Fibroblast of upper back skin (primary cell): ENCODE measurements around the gene STK39.
"Not testable (repeated sequence)": the region's sequence is repeated elsewhere in the genome, so short reads cannot be mapped to it uniquely, and the experiment has no call there.

Source experiments
- DNase-seq: peaks from one replicate; pipeline ENCODE4 v3.0.0-alpha.2; 2013

STK39 gene

DNA sequence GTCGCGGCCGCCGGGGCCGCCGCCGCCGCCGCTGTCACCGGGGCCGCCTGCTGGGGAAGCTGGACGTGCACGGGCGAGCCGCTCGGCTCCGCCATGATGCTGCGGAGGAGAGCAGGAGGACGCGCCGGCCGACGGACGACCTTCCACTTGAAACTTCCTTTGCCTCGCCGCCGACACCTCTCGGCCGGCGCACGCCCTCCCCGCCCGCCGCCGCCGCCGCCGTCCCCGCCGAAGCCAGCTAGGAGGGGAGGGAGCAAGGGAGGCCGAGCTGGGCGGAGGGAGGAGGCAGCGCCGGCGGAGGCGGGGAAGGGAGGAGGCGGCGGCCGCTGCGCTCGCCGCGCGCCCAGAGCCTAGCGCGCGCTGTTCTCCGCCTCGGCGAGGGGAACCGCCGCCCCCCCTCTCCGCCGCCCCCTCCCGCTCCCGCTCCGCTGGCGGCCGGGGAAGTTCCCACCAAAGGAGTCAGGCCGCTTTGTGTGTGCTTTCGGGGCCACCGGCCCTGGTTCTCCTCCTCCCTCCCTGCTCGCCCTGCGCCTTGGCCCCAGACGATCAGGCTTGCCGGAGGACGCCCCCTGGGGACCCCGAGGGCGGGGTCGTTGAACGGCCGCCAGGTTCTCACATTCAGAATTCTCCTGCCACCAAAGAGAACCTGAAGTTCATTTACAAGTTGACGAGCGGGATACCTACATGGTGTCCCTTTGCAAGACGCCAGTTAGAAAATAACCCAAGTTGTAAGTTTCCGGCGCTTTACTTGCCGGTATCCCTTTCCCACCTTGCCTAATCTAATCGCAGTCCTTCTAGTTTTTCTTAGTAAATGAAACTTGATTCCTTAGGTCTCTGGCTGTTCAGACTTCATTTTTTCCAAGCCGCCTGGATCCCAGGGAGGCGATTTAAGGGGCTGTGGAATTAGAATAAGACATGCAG is at the start of gene STK39:
Gene STK39, minus strand, starts transcription at position 255 of the 921 bp plus-strand sequence. Its CDS starts 160 bp downstream, at position 95.
- peak; percentile 74 for DNase-seq

- DNase-seq, result no peak
Measured at GRCh38 chr2:168295051-168295450, 47.7 kb upstream of the STK39 start.

DNA sequence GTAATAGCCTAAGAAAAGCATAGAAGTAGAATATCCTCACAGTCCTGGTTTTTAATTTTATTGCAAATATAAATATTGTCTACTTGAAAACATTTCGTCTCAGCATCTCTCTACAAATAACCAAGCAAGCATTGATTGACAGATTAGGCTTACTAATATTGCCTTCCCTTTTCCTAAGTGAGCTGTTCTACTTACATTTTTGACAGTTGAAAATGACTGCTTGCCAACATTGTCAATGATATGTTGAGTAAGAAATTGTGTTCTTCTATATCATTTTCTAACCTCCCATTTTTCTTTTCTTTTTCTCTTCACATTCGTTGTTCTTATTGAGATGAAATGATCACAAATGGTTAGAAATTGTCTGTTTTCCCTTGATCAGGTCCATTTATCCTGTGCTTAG is 47.0 kb upstream of the STK39 start:
- DNase-seq, result no peak

DNA sequence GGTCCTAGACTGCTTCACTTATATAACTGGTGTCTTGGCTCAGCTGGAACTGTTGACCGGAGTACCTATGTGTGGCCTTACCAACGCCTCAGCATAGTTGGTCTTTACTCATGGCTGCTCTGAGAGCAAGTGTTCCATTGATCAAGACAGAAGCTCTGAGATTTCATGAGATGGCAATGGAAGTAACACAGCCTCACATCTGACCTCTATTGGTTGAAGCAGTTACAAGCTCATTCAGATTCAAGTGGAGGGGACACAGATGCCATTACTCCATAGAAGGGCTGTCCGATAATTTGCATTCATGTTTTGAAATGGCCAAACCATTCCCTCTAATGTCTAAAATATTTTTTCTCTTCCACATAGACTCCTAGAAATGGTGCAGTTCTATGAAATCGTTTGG is 46.4 kb upstream of the STK39 start:
- no peak for DNase-seq

GRCh38 chr2:168290391-168290790 is 43.0 kb upstream of the STK39 start:
- DNase-seq, result no peak

DNA sequence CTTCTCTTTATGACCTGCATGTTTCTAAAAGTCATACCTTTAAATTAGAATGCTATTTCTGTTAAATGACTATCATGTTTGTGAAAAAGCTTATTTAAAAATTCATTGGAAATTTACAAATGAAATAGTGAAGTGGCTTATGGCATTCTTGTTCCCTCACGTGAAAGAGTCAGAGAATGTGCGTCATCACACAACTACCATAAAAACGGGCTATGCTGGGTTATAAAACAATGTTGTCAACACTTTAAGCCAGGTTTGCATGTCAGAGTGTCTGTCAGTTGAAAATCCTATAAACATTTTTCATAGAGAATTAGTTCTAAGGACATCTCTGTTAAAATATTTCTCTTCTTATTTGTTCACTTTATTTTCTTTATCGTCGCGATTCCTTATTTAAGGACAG is 42.5 kb upstream of the STK39 start:
- no peak for DNase-seq

- no peak for DNase-seq
Measured at GRCh38 chr2:168286535-168286934, 39.1 kb upstream of the STK39 start.

- DNase-seq, result peak; percentile 21
Measured at GRCh38 chr2:168278424-168278888, 31.1 kb upstream of the STK39 start.

- DNase-seq, result no peak
Measured at GRCh38 chr2:168277276-168277675, 29.9 kb upstream of the STK39 start.

DNA sequence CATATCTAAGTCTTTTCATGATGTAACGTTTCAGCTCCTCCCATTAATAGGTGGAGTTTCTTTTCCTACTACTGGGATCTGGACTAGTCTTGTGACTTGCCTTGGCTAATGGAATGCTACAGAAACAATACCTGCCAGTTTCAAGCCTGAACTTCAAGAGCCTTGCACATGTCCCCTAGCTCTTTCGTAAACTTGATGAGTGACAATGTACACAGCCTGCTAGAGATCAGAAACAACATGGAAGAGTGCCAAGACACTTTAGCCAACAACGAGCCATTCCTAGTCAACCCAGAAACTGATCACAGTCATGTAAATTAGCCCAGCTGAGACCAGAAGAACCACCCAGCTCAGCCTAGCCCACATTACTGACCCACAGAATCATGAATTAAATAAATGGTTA is 24.8 kb upstream of the STK39 start:
- DNase-seq, result no peak

GRCh38 chr2:168262926-168263325 is 15.5 kb upstream of the STK39 start:
- not testable (repeated sequence) for DNase-seq

- no peak for DNase-seq
Measured at GRCh38 chr2:168256448-168256847, 9.1 kb upstream of the STK39 start.

- no peak for DNase-seq
Measured at GRCh38 chr2:168255866-168256265, 8.5 kb upstream of the STK39 start.

- no peak for DNase-seq
Measured at GRCh38 chr2:168255103-168255502, 7.7 kb upstream of the STK39 start.

DNA sequence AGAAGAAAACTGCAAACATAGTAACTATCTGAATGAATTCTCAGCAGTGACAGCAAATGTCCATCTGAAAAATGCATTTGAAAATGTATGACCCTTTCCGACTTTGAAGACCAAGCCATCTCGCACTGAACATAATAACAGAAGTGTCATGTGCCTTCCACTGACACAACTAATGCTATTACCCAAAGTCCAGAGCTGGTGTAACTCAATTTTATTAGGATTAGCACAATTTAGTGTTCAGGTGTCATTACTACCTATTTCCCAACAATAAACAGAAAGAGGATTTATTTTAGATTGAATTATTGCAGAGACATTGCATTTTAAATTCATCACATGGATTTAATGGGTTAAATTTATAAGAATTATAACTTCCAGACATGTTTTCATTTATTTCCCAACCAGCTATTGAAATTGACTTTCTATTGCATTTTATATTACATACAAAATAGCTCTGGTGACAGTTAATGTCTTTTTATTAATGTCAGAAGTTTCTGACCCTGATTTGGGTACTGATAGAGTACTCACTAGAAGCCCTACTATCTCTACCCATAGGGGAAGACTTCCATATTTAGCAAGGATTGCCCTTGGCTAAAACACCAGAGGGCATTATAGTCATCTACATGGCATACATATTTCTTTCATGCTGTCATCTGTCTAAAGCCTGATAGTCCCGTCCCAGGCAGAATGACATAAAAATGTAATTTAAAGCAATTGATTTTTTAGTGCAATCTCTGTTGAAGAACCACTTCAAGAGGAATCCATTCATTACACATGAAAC is 7.0 kb upstream of the STK39 start:
- peak; percentile 43 for DNase-seq

- no peak for DNase-seq
Measured at GRCh38 chr2:168253379-168253778, 6.0 kb upstream of the STK39 start.

DNA sequence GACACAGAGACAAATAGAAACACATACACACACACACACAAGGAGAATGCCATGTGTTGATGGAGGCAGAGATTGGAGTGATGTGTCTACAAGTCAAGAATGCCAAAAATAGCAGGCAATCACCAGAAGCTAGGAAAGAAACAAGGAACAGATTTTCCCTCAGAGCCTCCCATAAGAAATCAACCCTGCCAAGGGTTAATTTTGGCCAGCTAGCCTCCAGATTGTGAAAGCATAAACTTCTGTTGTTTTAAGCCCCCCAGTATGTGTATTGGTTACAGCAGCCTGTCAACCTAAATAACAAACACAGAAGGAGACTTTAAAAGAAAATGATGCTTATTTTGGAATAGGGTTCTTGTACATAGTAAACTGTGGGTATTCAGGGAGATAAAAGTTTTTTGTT is 5.6 kb upstream of the STK39 start:
- no peak for DNase-seq

DNA sequence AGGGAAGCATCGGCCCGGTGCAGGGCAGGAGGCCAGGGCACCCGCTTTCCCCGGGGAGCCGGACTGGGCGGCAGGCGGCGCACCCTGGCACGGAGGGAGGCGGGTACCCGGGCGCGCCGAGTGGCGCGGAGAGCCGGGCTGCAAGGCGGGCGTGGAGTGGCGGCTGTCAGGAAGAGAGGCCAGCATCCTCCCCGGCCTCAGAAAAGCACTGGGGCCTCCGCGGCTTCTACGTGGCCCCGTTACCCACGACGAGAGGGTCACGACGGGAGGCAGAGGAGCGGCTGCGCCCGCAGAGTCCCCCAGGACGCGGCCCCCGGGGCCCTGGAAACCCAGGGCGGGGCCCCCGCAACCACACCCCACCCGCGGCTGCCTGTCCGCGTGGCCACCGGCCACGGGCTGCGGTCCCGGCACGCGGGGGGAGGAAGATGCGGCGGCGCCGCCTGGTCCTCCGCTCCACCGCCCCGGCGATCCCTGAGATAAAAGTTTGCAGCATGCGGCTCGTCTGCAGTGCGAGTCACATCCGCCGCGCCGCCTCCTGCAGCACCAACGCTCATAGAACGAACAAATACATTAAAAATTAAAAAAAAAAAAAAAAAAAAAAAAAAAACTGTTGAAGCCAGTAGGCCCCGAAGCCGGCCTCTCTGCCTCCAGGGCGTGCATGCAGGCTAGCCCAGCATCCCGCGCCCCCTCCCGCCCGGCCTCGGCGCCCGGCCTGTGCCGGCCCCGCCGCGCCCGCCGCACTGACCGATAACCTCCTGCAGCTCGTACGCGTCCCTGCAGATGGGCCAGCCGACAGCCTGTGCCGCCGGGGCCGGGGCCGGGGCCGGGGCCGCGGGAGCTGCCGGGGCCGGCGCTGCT is 683 bp downstream of the STK39 start:
- DNase-seq, result peak; percentile 58

DNA sequence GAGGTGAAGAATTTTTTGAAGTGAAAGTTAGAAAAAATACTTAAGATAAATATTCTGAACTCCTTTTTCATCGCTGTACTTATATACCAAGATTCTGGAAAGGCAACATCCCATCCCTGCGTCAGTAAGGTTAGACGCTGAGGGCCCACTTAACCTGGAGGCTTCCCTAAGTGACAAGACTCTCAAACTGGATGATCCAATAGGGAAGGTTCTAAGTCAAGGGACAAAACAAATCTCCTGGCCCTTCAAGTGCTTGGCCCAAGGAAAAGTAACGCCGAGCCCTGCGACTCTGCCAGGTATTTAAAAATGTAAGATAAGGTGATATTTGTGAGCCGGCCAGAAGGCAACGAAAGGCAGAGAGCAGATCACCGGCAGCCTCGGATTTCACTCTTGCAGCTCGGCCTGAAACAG is 1.3 kb downstream of the STK39 start:
- DNase-seq, result no peak

- DNase-seq, result peak; percentile 38
Measured at GRCh38 chr2:168245074-168245825, 2.1 kb downstream of the STK39 start.

DNA sequence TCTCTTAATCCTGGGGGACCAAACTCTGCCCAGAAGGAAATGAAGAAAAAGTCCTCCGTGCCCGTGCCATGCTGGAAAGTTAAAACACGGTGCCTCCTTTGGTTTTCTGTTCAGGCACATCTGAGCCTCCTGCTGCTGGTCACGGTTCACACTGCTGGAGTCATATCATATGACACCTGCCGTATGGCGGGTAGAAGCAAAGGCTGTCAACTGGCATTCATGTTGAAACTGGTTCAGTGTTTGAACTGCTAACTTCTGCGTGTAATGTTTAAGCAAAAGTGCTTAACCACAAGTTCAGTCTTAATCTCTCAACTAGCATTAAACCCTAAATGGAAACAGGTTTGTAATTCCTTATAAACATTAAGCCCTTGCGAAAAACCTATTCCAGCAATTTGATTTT is 3.1 kb downstream of the STK39 start:
- no peak for DNase-seq

GRCh38 chr2:168243061-168243460 is 4.3 kb downstream of the STK39 start:
- no peak for DNase-seq
